Measurements from ENCODE around the gene ABCE1. TPM values are rescaled to one million over a fixed set of nuclear protein-coding genes. Genes with fewer than 3 reads are reported as not detected.

The ABCE1 gene
- total and polyA plus RNA-seq, 2 donors (not counting 1 experiment from before 2014, with no cell fraction given), result 31.3 to 46.2 TPM

DNA sequence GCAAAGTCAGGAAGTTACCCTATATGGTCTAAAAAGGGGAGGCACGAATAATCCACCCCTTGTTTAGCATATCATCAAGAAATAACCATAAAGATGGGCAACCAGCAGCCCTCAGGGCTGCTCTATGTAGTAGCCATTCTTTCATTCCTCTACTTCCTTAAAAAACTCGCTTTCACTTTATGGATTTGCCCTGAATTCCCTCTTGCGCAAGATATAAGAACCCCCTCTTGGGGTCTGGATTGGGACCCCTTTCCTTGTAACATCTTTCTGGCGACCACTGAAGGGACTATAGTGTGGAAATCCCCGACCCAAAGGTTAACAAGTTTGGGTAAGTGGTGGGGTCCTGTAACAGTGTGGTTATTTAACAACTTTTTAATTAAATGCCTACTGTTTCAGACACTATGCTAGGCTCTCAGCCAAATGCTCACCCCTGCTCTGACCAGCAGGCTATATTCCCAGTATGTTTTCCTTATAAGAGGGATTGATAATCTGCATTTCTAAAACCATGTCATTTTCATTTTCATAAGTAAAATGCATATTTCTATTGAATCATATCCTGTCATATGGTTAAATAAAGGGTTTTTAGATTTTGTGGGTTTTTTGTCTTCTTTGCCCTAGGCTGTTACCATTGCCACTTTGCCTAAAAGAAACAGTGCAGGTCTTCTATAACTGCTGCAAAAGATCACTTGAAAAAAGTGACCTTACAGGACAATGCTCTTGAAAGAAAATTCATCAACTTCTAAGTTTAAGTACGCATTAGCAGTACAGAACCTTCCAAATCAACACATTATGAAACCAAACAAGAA, 41.6 kb upstream of the ABCE1 start:
- no peaks in the 10 kb centered on the region for H3K4me1 Mint-ChIP-seq
- H2AFZ ChIP-seq (ENCODE audit: insufficient read depth, low read depth, low read length, poor library complexity, severe bottlenecking), result no peak overlapping the region
- H4K20me1 ChIP-seq (ENCODE audit: control insufficient read depth, insufficient read depth, low read length, poor library complexity, severe bottlenecking), result no peaks in the 10 kb centered on the region
- peaks cover 0 to 4% of the 10 kb centered on the region in 2 experiments for H3K36me3 ChIP-seq (replicated peaks in 1 of 2; ENCODE audit: control extremely low read depth in 1 of 2, control insufficient read depth in 1 of 2, extremely low read depth in 1 of 2, insufficient read depth in 2 of 2, low read length in 1 of 2)
- ATAC-seq (ENCODE audit: low read depth), result no peak
- intact Hi-C loops (cut with micrococcal nuclease), result no loop called here
- H3K9ac ChIP-seq (ENCODE audit: low read length), result no peak overlapping the region
- no peak overlapping the region for H3K4me2 ChIP-seq (replicated peaks; ENCODE audit: low read depth, low read length, poor library complexity, severe bottlenecking)
- no peak overlapping the region for H3K4me3 Mint-ChIP-seq
- no peaks in the 10 kb centered on the region for H3K27me3 Mint-ChIP-seq
- no peak for DNase-seq
- H3K27ac ChIP-seq (ENCODE audit: low read length in 2 of 2), result no peak overlapping the region
- H3K9me3 ChIP-seq (ENCODE audit: control extremely low read depth in 1 of 3, control insufficient read depth in 2 of 3, insufficient read depth in 1 of 3, low read length in 2 of 3), result no peaks in the 10 kb centered on the region
- POLR2A ChIA-PET, result no interaction called here
- TF ChIP-seq, protein P1, sequence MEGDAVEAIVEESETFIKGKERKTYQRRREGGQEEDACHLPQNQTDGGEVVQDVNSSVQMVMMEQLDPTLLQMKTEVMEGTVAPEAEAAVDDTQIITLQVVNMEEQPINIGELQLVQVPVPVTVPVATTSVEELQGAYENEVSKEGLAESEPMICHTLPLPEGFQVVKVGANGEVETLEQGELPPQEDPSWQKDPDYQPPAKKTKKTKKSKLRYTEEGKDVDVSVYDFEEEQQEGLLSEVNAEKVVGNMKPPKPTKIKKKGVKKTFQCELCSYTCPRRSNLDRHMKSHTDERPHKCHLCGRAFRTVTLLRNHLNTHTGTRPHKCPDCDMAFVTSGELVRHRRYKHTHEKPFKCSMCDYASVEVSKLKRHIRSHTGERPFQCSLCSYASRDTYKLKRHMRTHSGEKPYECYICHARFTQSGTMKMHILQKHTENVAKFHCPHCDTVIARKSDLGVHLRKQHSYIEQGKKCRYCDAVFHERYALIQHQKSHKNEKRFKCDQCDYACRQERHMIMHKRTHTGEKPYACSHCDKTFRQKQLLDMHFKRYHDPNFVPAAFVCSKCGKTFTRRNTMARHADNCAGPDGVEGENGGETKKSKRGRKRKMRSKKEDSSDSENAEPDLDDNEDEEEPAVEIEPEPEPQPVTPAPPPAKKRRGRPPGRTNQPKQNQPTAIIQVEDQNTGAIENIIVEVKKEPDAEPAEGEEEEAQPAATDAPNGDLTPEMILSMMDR (IDR thresholded peaks at IDR 0.05), result no peak
- no peak for TF ChIP-seq EZH2 (IDR thresholded peaks at IDR 0.05; ENCODE audit: borderline replicate concordance, insufficient read depth, low read depth, low read length, poor library complexity, severe bottlenecking)
- WGBS (ENCODE audit: insufficient coverage), result 93% methylated on average over 3 of the region's 6 CpGs
- H3K4me3 ChIP-seq (ENCODE audit: control extremely low read depth in 1 of 5, extremely low read depth in 1 of 5, insufficient read depth in 1 of 5, low read depth in 2 of 5, low read length in 4 of 5), result no peak overlapping the region
- no peaks in the 10 kb centered on the region for H3K27me3 ChIP-seq (replicated peaks in 1 of 4; ENCODE audit: control extremely low read depth in 1 of 4, control insufficient read depth in 3 of 4, insufficient read depth in 4 of 4, low read length in 3 of 4)
- H3K9me3 Mint-ChIP-seq (ENCODE audit: insufficient read depth), result no peaks in the 10 kb centered on the region
- no peaks in the 10 kb centered on the region for H3K79me2 ChIP-seq (ENCODE audit: control insufficient read depth, insufficient read depth, low read length)
- no peak overlapping the region for H3K27ac Mint-ChIP-seq
- no peaks in the 10 kb centered on the region for H3K4me1 ChIP-seq (ENCODE audit: control insufficient read depth in 2 of 2, insufficient read depth in 2 of 2, low read length in 2 of 2)
- CTCF ChIA-PET, result interaction anchor here (0.5 kb wide), 1 partner anchor 16 kb away, joined by 3 read pairs; no protein-coding TSS in a partner anchor

DNA sequence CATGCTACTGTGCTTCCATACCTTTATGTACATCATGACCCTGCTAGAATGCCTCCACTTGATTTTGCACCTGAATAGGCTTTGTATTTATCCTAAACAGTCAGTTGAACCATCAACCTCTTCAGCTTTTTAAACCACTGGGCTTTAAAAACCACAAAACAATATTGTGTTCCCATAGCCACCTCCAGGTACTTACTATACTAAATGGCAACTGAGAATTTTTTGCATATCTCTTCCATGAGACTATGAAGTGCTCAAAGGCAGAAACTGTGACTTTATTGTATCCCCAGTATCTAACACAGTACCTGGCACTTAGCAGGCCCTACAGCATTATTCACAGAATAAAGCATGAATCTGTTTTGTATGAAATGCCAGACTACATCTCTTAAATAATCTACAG, 39.9 kb upstream of the ABCE1 start:
- no peak for DNase-seq
- intact Hi-C loops (cut with micrococcal nuclease), result no loop called here
- Histone ChIP-seq H3K4me3 (ENCODE audit: control extremely low read depth in 1 of 5, extremely low read depth in 1 of 5, insufficient read depth in 1 of 5, low read depth in 2 of 5, low read length in 4 of 5) (no peak overlapping the region), H3K4me1 (ENCODE audit: control insufficient read depth in 2 of 2, insufficient read depth in 2 of 2, low read length in 2 of 2) (no peaks in the 10 kb centered on the region), H3K9ac (ENCODE audit: low read length) (no peak overlapping the region), H3K4me2 (replicated peaks; ENCODE audit: low read depth, low read length, poor library complexity, severe bottlenecking) (no peak overlapping the region), H2AFZ (ENCODE audit: insufficient read depth, low read depth, low read length, poor library complexity, severe bottlenecking) (no peak overlapping the region), H3K9me3 (ENCODE audit: control extremely low read depth in 1 of 3, control insufficient read depth in 2 of 3, insufficient read depth in 1 of 3, low read length in 2 of 3) (no peaks in the 10 kb centered on the region), H3K36me3 (replicated peaks in 1 of 2; ENCODE audit: control extremely low read depth in 1 of 2, control insufficient read depth in 1 of 2, extremely low read depth in 1 of 2, insufficient read depth in 2 of 2, low read length in 1 of 2) (peaks cover 0 to 4% of the 10 kb centered on the region in 2 experiments), H4K20me1 (ENCODE audit: control insufficient read depth, insufficient read depth, low read length, poor library complexity, severe bottlenecking) (no peaks in the 10 kb centered on the region), H3K27me3 (replicated peaks in 1 of 4; ENCODE audit: control extremely low read depth in 1 of 4, control insufficient read depth in 3 of 4, insufficient read depth in 4 of 4, low read length in 3 of 4) (no peaks in the 10 kb centered on the region), H3K79me2 (ENCODE audit: control insufficient read depth, insufficient read depth, low read length) (no peaks in the 10 kb centered on the region), H3K27ac (ENCODE audit: low read length in 2 of 2) (no peak overlapping the region)
- no peak overlapping the region for H3K4me3 Mint-ChIP-seq
- no peaks in the 10 kb centered on the region for H3K9me3 Mint-ChIP-seq (ENCODE audit: insufficient read depth)
- ChIA-PET CTCF (no interaction called here), POLR2A (no interaction called here)
- TF ChIP-seq, protein P1 (IDR thresholded peaks at IDR 0.05), result no peak
- no peak for TF ChIP-seq EZH2 (IDR thresholded peaks at IDR 0.05; ENCODE audit: borderline replicate concordance, insufficient read depth, low read depth, low read length, poor library complexity, severe bottlenecking)
- H3K27ac Mint-ChIP-seq, result no peak overlapping the region
- no peaks in the 10 kb centered on the region for H3K4me1 Mint-ChIP-seq
- H3K27me3 Mint-ChIP-seq, result no peaks in the 10 kb centered on the region
- no peak for ATAC-seq (ENCODE audit: low read depth)

Data from B cell (primary cell).